Measurements from ENCODE around the gene MAN1C1.

The MAN1C1 gene

GRCh38 chr1:25673962-25674806 is 57.6 kb downstream of the MAN1C1 start:
- no peak overlapping the region for H3K4me3 ChIP-seq (ENCODE audit: low read depth, low read length)
- TF ChIP-seq CTCF (IDR thresholded peaks at IDR 0.05; ENCODE audit: insufficient read depth, low read depth, low read length, missing control alignments), result no peak
- DNase-seq (ENCODE audit: low read depth), result no peak

- no peak for TF ChIP-seq CTCF (IDR thresholded peaks at IDR 0.05; ENCODE audit: insufficient read depth, low read depth, low read length, missing control alignments)
- H3K4me3 ChIP-seq (ENCODE audit: low read depth, low read length), result no peak overlapping the region
- no peak for DNase-seq (ENCODE audit: low read depth)
Measured at GRCh38 chr1:25674807-25675084, 58.2 kb downstream of the MAN1C1 start.

GRCh38 chr1:25675729-25676476 is 59.3 kb downstream of the MAN1C1 start:
- H3K4me3 ChIP-seq (ENCODE audit: low read depth, low read length), result no peak overlapping the region
- no peak for TF ChIP-seq CTCF (IDR thresholded peaks at IDR 0.05; ENCODE audit: insufficient read depth, low read depth, low read length, missing control alignments)

GRCh38 chr1:25676488-25676887 is 59.9 kb downstream of the MAN1C1 start:
- TF ChIP-seq CTCF (IDR thresholded peaks at IDR 0.05; ENCODE audit: insufficient read depth, low read depth, low read length, missing control alignments), result no peak
- DNase-seq (ENCODE audit: low read depth), result peak; percentile 10
- H3K4me3 ChIP-seq (ENCODE audit: low read depth, low read length), result no peak overlapping the region

More at GRCh38 chr1:25675729-25676476, 59.3 kb downstream of the MAN1C1 start:
- peak; percentile 96 for DNase-seq (ENCODE audit: low read depth)

- H3K4me3 ChIP-seq (ENCODE audit: low read depth, low read length), result no peak overlapping the region
- TF ChIP-seq CTCF (IDR thresholded peaks at IDR 0.05; ENCODE audit: insufficient read depth, low read depth, low read length, missing control alignments), result no peak
- no peak for DNase-seq (ENCODE audit: low read depth)
Measured at GRCh38 chr1:25677193-25677773, 60.7 kb downstream of the MAN1C1 start.

GRCh38 chr1:25679171-25679570 is 62.6 kb downstream of the MAN1C1 start:
- no peak for DNase-seq (ENCODE audit: low read depth)
- no peak for TF ChIP-seq CTCF (IDR thresholded peaks at IDR 0.05; ENCODE audit: insufficient read depth, low read depth, low read length, missing control alignments)

More at GRCh38 chr1:25679171-25679570, 62.6 kb downstream of the MAN1C1 start:
- no peak overlapping the region for H3K4me3 ChIP-seq (ENCODE audit: low read depth, low read length)

All from GM12865 (cell line).